WTC11 (cell line): ENCODE data around the gene CORO7. TPM values are rescaled to one million over a fixed set of nuclear protein-coding genes. Genes with fewer than 3 reads are reported as not detected.
A peak's percentile ranks its signal among the peaks of the same experiment; 100 is the strongest.

ENCODE experiments used
- ATAC-seq: fragments of 200-7000 bp; cut with Tn5 transposase; 2 replicates; pipeline ENCODE4 v1.10.0; 2021; ENCODE audit warnings: mild to moderate bottlenecking, moderate library complexity
- CTCF ChIA-PET: fragments of 300-600 bp; sonication (Branson Sonifier 250); formaldehyde crosslinking; loops from one replicate; lab custom pipeline; 2021; ENCODE audit warnings: antibody characterized with exemption; lab: Charles Lee
- POLR2A ChIA-PET: fragments of 350-600 bp; sonication (Branson Sonifier 250); formaldehyde crosslinking; loops from one replicate; lab custom pipeline; 2021; ENCODE audit warnings: antibody characterized with exemption; lab: Charles Lee
- DNase-seq: peaks from one replicate; pipeline ENCODE4 v3.0.0; 2021; ENCODE audit warnings: low spot score
- H3K27ac Mint-ChIP-seq: 2 replicates; pipeline ENCODE4 v1.8.0; 2021; ENCODE audit warnings: mixed read lengths
- H3K27me3 Mint-ChIP-seq: 2 replicates; pipeline ENCODE4 v1.8.0; 2021; ENCODE audit warnings: low read depth, mild to moderate bottlenecking, moderate library complexity, mixed read lengths
- H3K36me3 Mint-ChIP-seq: 2 replicates; pipeline ENCODE4 v1.8.0; 2021; ENCODE audit warnings: mixed read lengths
- H3K4me1 Mint-ChIP-seq: 2 replicates; pipeline ENCODE4 v1.8.0; 2022; ENCODE audit warnings: mixed read lengths
- H3K4me3 Mint-ChIP-seq: 2 replicates; pipeline ENCODE4 v1.8.0; 2021; ENCODE audit warnings: mild to moderate bottlenecking, moderate library complexity, mixed read lengths
- H3K9me3 Mint-ChIP-seq: 2 replicates; pipeline ENCODE4 v1.8.0; 2021; ENCODE audit warnings: mixed read lengths
- ATF1 ChIP-seq: sonication (generic); formaldehyde crosslinking; IDR thresholded peaks from 2 replicates; pipeline ENCODE4 v1.8.1; 2023; ENCODE audit warnings: mild to moderate bottlenecking, moderate library complexity, missing genetic modification reagents
- CREB1 ChIP-seq: sonication (generic); formaldehyde crosslinking; IDR thresholded peaks from 2 replicates; pipeline ENCODE4 v1.8.0; 2023; ENCODE audit warnings: mild to moderate bottlenecking, missing genetic modification reagents
- FOXP1 ChIP-seq: sonication (generic); formaldehyde crosslinking; IDR thresholded peaks from 2 replicates; pipeline ENCODE4 v1.8.0; 2022; ENCODE audit warnings: missing genetic modification reagents, mild to moderate bottlenecking, moderate library complexity, borderline replicate concordance
- GABPB1 ChIP-seq: sonication (generic); formaldehyde crosslinking; IDR thresholded peaks from 2 replicates; pipeline ENCODE4 v1.8.1; 2023; ENCODE audit warnings: mild to moderate bottlenecking, missing genetic modification reagents
- HMGA2 ChIP-seq: fragments of 250-450 bp; sonication (Bioruptor Pico); IDR thresholded peaks from 2 replicates; pipeline ENCODE4 v1.4.0; 2021; ENCODE audit warnings: mild to moderate bottlenecking, moderate library complexity
- IRF2 ChIP-seq: sonication (generic); formaldehyde crosslinking; IDR thresholded peaks from 2 replicates; pipeline ENCODE4 v1.8.0; 2022; ENCODE audit warnings: low read depth, missing genetic modification reagents, borderline replicate concordance
- JUN ChIP-seq: sonication (generic); formaldehyde crosslinking; IDR thresholded peaks from 2 replicates; pipeline ENCODE4 v1.8.0; 2023; ENCODE audit warnings: mild to moderate bottlenecking, missing genetic modification reagents
- NFE2L1 ChIP-seq: sonication (generic); formaldehyde crosslinking; IDR thresholded peaks from 2 replicates; pipeline ENCODE4 v1.8.1; 2023; ENCODE audit warnings: missing genetic modification reagents
- NR1H2 ChIP-seq: sonication (generic); formaldehyde crosslinking; IDR thresholded peaks from 2 replicates; pipeline ENCODE4 v1.9.0; 2021; ENCODE audit warnings: mild to moderate bottlenecking, moderate library complexity, missing genetic modification reagents
- NR2C2 ChIP-seq: sonication (generic); formaldehyde crosslinking; IDR thresholded peaks from 2 replicates; pipeline ENCODE4 v1.8.0; 2022; ENCODE audit warnings: mild to moderate bottlenecking, missing genetic modification reagents
- SP1 ChIP-seq: sonication (generic); formaldehyde crosslinking; conservative IDR thresholded peaks from 2 replicates; pipeline ENCODE4 v1.8.1; 2022; ENCODE audit warnings: missing genetic modification reagents
- TCF7 ChIP-seq: sonication (generic); formaldehyde crosslinking; IDR thresholded peaks from 2 replicates; pipeline ENCODE4 v1.8.0; 2022; ENCODE audit warnings: mild to moderate bottlenecking, low read depth, missing genetic modification reagents, moderate library complexity
- TEAD1 ChIP-seq: sonication (generic); formaldehyde crosslinking; IDR thresholded peaks from 2 replicates; pipeline ENCODE4 v1.8.0; 2022; ENCODE audit warnings: mild to moderate bottlenecking, missing genetic modification reagents
- ZNF317 ChIP-seq: sonication (generic); formaldehyde crosslinking; IDR thresholded peaks from 2 replicates; pipeline ENCODE4 v1.8.1; 2023; ENCODE audit warnings: low read depth, mild to moderate bottlenecking, moderate library complexity, missing genetic modification reagents, borderline replicate concordance
- total RNA-seq: library from RNA; stranded (reverse); gene quantifications from 3 replicates; pipeline ENCODE4 v1.2.3, GENCODE V29; 2021
- TF ChIP-seq, protein P1 (sequence below): sonication (generic); formaldehyde crosslinking; IDR thresholded peaks from 2 replicates; pipeline ENCODE4 v1.8.1; 2022; ENCODE audit warnings: missing genetic modification reagents, borderline replicate concordance
- TF ChIP-seq, protein P2 (sequence below): sonication (generic); formaldehyde crosslinking; IDR thresholded peaks from 2 replicates; pipeline ENCODE4 v1.8.0; 2023; ENCODE audit warnings: missing genetic modification reagents, mild to moderate bottlenecking, borderline replicate concordance
- TF ChIP-seq, protein P3 (sequence below): sonication (generic); formaldehyde crosslinking; IDR thresholded peaks from 2 replicates; pipeline ENCODE4 v1.8.1; 2022; ENCODE audit warnings: mild to moderate bottlenecking, missing genetic modification reagents, moderate library complexity, borderline replicate concordance
- TF ChIP-seq, protein P4 (sequence below): sonication (generic); formaldehyde crosslinking; IDR thresholded peaks from 2 replicates; pipeline ENCODE4 v1.8.1; 2023; ENCODE audit warnings: mild to moderate bottlenecking, missing genetic modification reagents, moderate library complexity
- TF ChIP-seq, protein P5 (sequence below): sonication (generic); formaldehyde crosslinking; IDR thresholded peaks from 2 replicates; pipeline ENCODE4 v1.8.0; 2022; ENCODE audit warnings: mild to moderate bottlenecking, missing genetic modification reagents
- TF ChIP-seq, protein P6 (sequence below): sonication (generic); formaldehyde crosslinking; IDR thresholded peaks from 2 replicates; pipeline ENCODE4 v1.8.0; 2022; ENCODE audit warnings: mild to moderate bottlenecking, missing genetic modification reagents

CORO7 gene
- total RNA-seq, 1 experiment from 2014 or later: 45.5 TPM

DNA sequence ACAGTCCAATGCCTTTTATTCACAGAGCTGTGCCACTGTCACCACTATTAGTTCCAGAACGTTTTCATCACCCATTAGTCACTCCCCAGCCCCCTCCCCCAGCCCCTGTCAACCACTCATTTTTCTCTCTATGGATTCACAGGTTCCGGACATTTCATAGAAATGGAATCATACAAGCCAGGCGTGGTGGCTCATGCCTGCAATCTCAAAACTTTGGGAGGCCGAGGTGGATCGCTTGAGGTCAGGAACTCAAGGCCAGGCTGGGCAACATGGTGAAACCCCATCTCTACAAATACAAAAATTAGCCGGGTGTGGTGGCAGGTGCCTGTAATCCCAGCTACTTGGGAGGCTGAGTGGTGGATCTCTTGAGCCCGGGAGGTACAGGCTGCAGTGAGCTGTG lies 64.5 kb downstream of the CORO7 start:
- ATAC-seq (no peak), DNase-seq (no peak)
- H3K27me3 Mint-ChIP-seq: 0 out of 2 replicates have a peak, but pooled peaks cover 3% of the 10 kb centered on the region
- H3K9me3 Mint-ChIP-seq: no peaks in the 10 kb centered on the region
- peaks cover 4% of the 10 kb centered on the region; the same call in 1 of the 2 replicates for H3K36me3 Mint-ChIP-seq
- H3K27ac Mint-ChIP-seq: no peak overlapping the region; the same call in 1 of the 2 replicates
- no peak for TF ChIP-seq HMGA2 (CRISPR knock-in tag)
- TF ChIP-seq, protein P1, sequence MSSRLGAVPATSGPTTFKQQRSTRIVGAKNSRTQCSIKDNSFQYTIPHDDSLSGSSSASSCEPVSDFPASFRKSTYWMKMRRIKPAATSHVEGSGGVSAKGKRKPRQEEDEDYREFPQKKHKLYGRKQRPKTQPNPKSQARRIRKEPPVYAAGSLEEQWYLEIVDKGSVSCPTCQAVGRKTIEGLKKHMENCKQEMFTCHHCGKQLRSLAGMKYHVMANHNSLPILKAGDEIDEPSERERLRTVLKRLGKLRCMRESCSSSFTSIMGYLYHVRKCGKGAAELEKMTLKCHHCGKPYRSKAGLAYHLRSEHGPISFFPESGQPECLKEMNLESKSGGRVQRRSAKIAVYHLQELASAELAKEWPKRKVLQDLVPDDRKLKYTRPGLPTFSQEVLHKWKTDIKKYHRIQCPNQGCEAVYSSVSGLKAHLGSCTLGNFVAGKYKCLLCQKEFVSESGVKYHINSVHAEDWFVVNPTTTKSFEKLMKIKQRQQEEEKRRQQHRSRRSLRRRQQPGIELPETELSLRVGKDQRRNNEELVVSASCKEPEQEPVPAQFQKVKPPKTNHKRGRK (CRISPR knock-in tag): no peak
- TF ChIP-seq, protein P2, sequence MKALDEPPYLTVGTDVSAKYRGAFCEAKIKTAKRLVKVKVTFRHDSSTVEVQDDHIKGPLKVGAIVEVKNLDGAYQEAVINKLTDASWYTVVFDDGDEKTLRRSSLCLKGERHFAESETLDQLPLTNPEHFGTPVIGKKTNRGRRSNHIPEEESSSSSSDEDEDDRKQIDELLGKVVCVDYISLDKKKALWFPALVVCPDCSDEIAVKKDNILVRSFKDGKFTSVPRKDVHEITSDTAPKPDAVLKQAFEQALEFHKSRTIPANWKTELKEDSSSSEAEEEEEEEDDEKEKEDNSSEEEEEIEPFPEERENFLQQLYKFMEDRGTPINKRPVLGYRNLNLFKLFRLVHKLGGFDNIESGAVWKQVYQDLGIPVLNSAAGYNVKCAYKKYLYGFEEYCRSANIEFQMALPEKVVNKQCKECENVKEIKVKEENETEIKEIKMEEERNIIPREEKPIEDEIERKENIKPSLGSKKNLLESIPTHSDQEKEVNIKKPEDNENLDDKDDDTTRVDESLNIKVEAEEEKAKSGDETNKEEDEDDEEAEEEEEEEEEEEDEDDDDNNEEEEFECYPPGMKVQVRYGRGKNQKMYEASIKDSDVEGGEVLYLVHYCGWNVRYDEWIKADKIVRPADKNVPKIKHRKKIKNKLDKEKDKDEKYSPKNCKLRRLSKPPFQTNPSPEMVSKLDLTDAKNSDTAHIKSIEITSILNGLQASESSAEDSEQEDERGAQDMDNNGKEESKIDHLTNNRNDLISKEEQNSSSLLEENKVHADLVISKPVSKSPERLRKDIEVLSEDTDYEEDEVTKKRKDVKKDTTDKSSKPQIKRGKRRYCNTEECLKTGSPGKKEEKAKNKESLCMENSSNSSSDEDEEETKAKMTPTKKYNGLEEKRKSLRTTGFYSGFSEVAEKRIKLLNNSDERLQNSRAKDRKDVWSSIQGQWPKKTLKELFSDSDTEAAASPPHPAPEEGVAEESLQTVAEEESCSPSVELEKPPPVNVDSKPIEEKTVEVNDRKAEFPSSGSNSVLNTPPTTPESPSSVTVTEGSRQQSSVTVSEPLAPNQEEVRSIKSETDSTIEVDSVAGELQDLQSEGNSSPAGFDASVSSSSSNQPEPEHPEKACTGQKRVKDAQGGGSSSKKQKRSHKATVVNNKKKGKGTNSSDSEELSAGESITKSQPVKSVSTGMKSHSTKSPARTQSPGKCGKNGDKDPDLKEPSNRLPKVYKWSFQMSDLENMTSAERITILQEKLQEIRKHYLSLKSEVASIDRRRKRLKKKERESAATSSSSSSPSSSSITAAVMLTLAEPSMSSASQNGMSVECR (CRISPR knock-in tag): no peak
- no peak for TF ChIP-seq JUN
- no peak for TF ChIP-seq FOXP1 (CRISPR knock-in tag)
- TF ChIP-seq ZNF317: no peak
- no peak for TF ChIP-seq NR2C2 (CRISPR knock-in tag)
- TF ChIP-seq TCF7 (CRISPR knock-in tag): no peak
- TF ChIP-seq TEAD1 (CRISPR knock-in tag): no peak
- H3K4me1 Mint-ChIP-seq: peaks cover 11% of the 10 kb centered on the region
- peak overlapping the region; percentile 95; the same call in 1 of the 2 replicates for H3K4me3 Mint-ChIP-seq
- ChIA-PET CTCF (interaction anchor here (0.9 to 5.7 kb wide), 16 partner anchors 8 to 98 kb away, joined by 3 to 102 read pairs (median 8); no protein-coding TSS in a partner anchor), POLR2A (interaction anchor here (1.1 to 2.0 kb wide), 4 partner anchors 19 to 79 kb away, joined by 3 to 11 read pairs (median 4); partner anchors contain the start of genes TFAP4 and VASN)

DNA sequence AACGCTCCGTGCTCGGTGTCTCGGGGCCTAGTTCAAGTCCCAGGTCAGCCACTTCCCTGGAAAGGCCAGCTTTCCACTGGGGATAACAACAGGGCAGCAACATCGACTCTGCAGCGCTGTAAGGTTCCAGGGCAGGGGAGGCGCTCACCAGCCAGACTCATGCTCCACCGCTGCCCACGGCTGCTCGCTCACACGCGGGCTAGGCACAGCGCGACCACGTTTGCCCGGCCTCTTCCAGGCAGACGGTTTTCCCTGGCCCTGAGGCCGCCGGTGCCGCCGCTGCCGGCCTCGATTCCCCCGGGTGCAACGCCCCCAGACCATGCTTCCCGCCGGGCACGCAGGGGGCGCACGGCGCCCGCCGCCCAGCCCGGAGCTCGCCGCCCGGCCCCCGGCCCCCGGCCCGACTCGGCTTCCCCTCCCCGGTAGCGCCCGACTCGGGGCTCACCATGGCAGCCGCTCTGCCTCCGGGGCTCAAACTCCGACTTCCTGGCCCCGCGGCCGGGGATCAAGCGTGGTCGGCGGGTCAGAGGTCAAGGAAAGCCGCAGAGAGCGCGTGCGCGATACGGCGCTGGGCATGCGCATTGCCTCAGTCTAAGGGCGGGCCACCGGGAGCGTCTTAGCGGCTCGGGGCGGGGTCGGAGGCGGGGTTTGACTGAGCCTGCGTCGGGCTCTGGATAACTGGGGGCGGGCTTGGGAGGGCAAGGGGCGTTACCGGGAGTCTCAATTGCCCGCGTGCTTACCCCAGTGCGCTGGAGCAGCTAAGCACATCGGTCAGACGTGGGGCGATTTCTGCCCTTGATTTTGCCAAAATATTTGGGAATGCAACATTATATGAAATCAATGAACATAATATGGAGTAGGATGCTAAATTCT lies 65.4 kb downstream of the CORO7 start, which contains the start of gene PAM16:
Gene PAM16 (minus strand): TSS at position 535 of the 873 bp plus-strand sequence. CDS start 87 bp downstream, at position 448.
- peak within 1 kb of the TSS; percentile 70 for H3K27ac Mint-ChIP-seq
- CTCF ChIA-PET: interaction anchor here (0.5 to 5.7 kb wide), 19 partner anchors 9 to 618 kb away, joined by 3 to 102 read pairs (median 6); no protein-coding TSS in a partner anchor
- peak; percentile 99 for DNase-seq
- TF ChIP-seq NFE2L1 (CRISPR knock-in tag) (0 out of 2 replicates have a peak, but pooled peaks have one; percentile 49), NR1H2 (CRISPR knock-in tag) (no peak), ATF1 (0 out of 2 replicates have a peak, but pooled peaks have one; percentile 46), GABPB1 (CRISPR knock-in tag) (peak; percentile 0), IRF2 (CRISPR knock-in tag) (0 out of 2 replicates have a peak, but pooled peaks have one; percentile 62), CREB1 (CRISPR knock-in tag) (peak; percentile 33; the same call in 1 of the 2 replicates), NR2C2 (CRISPR knock-in tag) (peak; percentile 79), FOXP1 (CRISPR knock-in tag) (0 out of 2 replicates have a peak, but pooled peaks have one; percentile 50), SP1 (peak; percentile 63)
- TF ChIP-seq, protein P3, sequence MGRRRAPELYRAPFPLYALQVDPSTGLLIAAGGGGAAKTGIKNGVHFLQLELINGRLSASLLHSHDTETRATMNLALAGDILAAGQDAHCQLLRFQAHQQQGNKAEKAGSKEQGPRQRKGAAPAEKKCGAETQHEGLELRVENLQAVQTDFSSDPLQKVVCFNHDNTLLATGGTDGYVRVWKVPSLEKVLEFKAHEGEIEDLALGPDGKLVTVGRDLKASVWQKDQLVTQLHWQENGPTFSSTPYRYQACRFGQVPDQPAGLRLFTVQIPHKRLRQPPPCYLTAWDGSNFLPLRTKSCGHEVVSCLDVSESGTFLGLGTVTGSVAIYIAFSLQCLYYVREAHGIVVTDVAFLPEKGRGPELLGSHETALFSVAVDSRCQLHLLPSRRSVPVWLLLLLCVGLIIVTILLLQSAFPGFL: 0 out of 2 replicates have a peak, but pooled peaks have one; percentile 13
- TF ChIP-seq, protein P4, sequence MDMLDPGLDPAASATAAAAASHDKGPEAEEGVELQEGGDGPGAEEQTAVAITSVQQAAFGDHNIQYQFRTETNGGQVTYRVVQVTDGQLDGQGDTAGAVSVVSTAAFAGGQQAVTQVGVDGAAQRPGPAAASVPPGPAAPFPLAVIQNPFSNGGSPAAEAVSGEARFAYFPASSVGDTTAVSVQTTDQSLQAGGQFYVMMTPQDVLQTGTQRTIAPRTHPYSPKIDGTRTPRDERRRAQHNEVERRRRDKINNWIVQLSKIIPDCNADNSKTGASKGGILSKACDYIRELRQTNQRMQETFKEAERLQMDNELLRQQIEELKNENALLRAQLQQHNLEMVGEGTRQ: peak; percentile 12; the same call in 1 of the 2 replicates
- TF ChIP-seq, protein P5, sequence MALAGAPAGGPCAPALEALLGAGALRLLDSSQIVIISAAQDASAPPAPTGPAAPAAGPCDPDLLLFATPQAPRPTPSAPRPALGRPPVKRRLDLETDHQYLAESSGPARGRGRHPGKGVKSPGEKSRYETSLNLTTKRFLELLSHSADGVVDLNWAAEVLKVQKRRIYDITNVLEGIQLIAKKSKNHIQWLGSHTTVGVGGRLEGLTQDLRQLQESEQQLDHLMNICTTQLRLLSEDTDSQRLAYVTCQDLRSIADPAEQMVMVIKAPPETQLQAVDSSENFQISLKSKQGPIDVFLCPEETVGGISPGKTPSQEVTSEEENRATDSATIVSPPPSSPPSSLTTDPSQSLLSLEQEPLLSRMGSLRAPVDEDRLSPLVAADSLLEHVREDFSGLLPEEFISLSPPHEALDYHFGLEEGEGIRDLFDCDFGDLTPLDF (CRISPR knock-in tag): no peak; the same call in 1 of the 2 replicates
- TF ChIP-seq, protein P6, sequence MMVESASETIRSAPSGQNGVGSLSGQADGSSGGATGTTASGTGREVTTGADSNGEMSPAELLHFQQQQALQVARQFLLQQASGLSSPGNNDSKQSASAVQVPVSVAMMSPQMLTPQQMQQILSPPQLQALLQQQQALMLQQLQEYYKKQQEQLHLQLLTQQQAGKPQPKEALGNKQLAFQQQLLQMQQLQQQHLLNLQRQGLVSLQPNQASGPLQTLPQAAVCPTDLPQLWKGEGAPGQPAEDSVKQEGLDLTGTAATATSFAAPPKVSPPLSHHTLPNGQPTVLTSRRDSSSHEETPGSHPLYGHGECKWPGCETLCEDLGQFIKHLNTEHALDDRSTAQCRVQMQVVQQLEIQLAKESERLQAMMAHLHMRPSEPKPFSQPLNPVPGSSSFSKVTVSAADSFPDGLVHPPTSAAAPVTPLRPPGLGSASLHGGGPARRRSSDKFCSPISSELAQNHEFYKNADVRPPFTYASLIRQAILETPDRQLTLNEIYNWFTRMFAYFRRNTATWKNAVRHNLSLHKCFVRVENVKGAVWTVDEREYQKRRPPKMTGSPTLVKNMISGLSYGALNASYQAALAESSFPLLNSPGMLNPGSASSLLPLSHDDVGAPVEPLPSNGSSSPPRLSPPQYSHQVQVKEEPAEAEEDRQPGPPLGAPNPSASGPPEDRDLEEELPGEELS: peak; percentile 33; the same call in 1 of the 2 replicates

More for the DNA sequence above, 65.4 kb downstream of the CORO7 start, which contains the start of gene PAM16:
- peak; percentile 96 for ATAC-seq
- POLR2A ChIA-PET: interaction anchor here (0.6 to 2.0 kb wide), 6 partner anchors 16 to 78 kb away, joined by 3 to 11 read pairs (median 4); partner anchors contain the start of genes TFAP4 and VASN
- Mint-ChIP-seq H3K4me3 (peak within 1 kb of the TSS; percentile 95), H3K4me1 (peaks cover 11% of the 10 kb centered on the region), H3K36me3 (peaks cover 6% of the 10 kb centered on the region; the same call in 1 of the 2 replicates), H3K9me3 (no peaks in the 10 kb centered on the region), H3K27me3 (0 out of 2 replicates have a peak, but pooled peaks cover 3% of the 10 kb centered on the region)
